GM18508 (cell line): ENCODE data around the gene PRIM1.
A peak's percentile ranks its signal among the peaks of the same experiment; 100 is the strongest.
"Not testable (repeated sequence)": the region's sequence is repeated elsewhere in the genome, so short reads cannot be mapped to it uniquely, and the experiment has no call there.

ENCODE experiments used
- ATAC-seq: cut with Tn5 transposase; IDR thresholded peaks from one replicate; pipeline ENCODE4 v1.9.1; 2021; ENCODE audit warnings: moderate number of reproducible peaks; ENCODE audit not compliant: insufficient read depth, unreplicated experiment

PRIM1 gene

GRCh38 chr12:56763753-56764657, 11.9 kb upstream of the PRIM1 start:
- ATAC-seq = no peak

- ATAC-seq = no peak
Measured at GRCh38 chr12:56761812-56762211, 9.7 kb upstream of the PRIM1 start.

- no peak for ATAC-seq
Measured at GRCh38 chr12:56760460-56760859, 8.3 kb upstream of the PRIM1 start.

- no peak for ATAC-seq
Measured at GRCh38 chr12:56759263-56759908, 7.3 kb upstream of the PRIM1 start.

GRCh38 chr12:56758728-56759262, 6.7 kb upstream of the PRIM1 start:
- no peak for ATAC-seq

- not testable (repeated sequence) for ATAC-seq
Measured at GRCh38 chr12:56757971-56758370, 5.8 kb upstream of the PRIM1 start.

GRCh38 chr12:56753566-56753965, 1.4 kb upstream of the PRIM1 start:
- no peak for ATAC-seq

GRCh38 chr12:56750596-56750995, 1.5 kb downstream of the PRIM1 start:
- not testable (repeated sequence) for ATAC-seq

GRCh38 chr12:56749853-56750252, 2.3 kb downstream of the PRIM1 start:
- ATAC-seq = no peak

- no peak for ATAC-seq
Measured at GRCh38 chr12:56749359-56749758, 2.8 kb downstream of the PRIM1 start.

- no peak for ATAC-seq
Measured at GRCh38 chr12:56728139-56728861, 23.8 kb downstream of the PRIM1 start.

- ATAC-seq = not testable (repeated sequence)
Measured at GRCh38 chr12:56726196-56726675, 25.9 kb downstream of the PRIM1 start.

GRCh38 chr12:56725723-56726102, 26.4 kb downstream of the PRIM1 start:
- ATAC-seq = no peak

- peak; percentile 84 for ATAC-seq
Measured at GRCh38 chr12:56724972-56725722, 27.0 kb downstream of the PRIM1 start, which contains the start of gene NACA. TSS of gene NACA (minus strand) at chr12:56725299. CDS start at chr12:56724521, 778 bp downstream.

- ATAC-seq = no peak
Measured at GRCh38 chr12:56724701-56724971, 27.5 kb downstream of the PRIM1 start.

GRCh38 chr12:56723889-56724700, 28.0 kb downstream of the PRIM1 start:
- ATAC-seq = no peak

GRCh38 chr12:56723352-56723751, 28.8 kb downstream of the PRIM1 start:
- no peak for ATAC-seq

- no peak for ATAC-seq
Measured at GRCh38 chr12:56722832-56723231, 29.3 kb downstream of the PRIM1 start.

GRCh38 chr12:56721721-56722120, 30.4 kb downstream of the PRIM1 start:
- no peak for ATAC-seq
